ENCODE data around the gene CCDC71. TPM values are rescaled to one million over a fixed set of nuclear protein-coding genes. Genes with fewer than 3 reads are reported as not detected.
A peak's percentile ranks its signal among the peaks of the same experiment; 100 is the strongest.

The CCDC71 gene
- total RNA-seq, 2 donors from 2014 or later = 44.2 to 47.0 TPM

DNA sequence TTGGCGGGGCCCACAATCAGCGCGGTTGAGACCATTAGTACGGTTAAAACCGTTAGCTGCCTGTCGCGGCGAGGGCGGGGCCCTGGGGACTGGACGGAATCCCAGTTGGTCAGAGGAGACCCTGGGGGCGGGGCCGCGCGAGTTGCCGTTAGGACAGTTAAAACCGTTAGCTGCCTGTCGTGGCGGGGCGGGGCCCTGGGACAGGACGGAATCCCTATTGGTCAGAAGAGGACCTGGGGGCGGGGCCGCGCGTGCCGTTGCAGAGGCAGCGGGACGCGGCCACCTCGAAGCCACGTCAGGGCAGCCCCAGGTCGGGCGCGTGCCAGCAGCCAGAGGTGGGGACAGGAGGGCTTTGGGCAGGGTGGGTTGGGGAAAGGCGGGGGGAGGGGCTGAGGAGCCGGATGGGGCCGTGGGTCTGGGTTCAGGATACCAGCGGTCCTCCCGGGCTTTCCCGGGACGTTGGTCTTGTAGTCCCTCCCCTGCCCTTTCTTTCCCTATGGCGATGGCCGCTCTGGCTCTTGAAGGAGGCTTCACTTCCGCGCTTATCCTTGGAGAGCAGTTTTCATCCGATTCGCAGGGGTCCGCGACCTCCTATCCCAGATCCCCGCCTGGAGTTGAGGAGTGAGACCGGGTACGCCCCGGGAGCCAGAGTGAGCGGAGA lies 33.2 kb upstream of the CCDC71 start:
- Histone ChIP-seq H3K4me3 (peak overlapping the region; percentile 0 to 9), H3K27ac (no peak overlapping the region), H3K27me3 (replicated peaks; ENCODE audit: insufficient read depth) (no peaks in the 10 kb centered on the region), H3K36me3 (no peaks in the 10 kb centered on the region), H3K9me3 (no peaks in the 10 kb centered on the region), H3K4me1 (replicated peaks) (no peaks in the 10 kb centered on the region)
- intact Hi-C loops (cut with DNase I) = no loop called here
- WGBS = 34% methylated on average over 40 of the region's 53 CpGs
- DNase-seq (ENCODE audit: low spot score) = peak; percentile 6
- TF ChIP-seq, protein P1, sequence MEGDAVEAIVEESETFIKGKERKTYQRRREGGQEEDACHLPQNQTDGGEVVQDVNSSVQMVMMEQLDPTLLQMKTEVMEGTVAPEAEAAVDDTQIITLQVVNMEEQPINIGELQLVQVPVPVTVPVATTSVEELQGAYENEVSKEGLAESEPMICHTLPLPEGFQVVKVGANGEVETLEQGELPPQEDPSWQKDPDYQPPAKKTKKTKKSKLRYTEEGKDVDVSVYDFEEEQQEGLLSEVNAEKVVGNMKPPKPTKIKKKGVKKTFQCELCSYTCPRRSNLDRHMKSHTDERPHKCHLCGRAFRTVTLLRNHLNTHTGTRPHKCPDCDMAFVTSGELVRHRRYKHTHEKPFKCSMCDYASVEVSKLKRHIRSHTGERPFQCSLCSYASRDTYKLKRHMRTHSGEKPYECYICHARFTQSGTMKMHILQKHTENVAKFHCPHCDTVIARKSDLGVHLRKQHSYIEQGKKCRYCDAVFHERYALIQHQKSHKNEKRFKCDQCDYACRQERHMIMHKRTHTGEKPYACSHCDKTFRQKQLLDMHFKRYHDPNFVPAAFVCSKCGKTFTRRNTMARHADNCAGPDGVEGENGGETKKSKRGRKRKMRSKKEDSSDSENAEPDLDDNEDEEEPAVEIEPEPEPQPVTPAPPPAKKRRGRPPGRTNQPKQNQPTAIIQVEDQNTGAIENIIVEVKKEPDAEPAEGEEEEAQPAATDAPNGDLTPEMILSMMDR (IDR thresholded peaks at IDR 0.05) = no peak
- TF ChIP-seq POLR2A (IDR thresholded peaks at IDR 0.05) (no peak), POLR2AphosphoS5 (IDR thresholded peaks at IDR 0.05) (no peak)

DNA sequence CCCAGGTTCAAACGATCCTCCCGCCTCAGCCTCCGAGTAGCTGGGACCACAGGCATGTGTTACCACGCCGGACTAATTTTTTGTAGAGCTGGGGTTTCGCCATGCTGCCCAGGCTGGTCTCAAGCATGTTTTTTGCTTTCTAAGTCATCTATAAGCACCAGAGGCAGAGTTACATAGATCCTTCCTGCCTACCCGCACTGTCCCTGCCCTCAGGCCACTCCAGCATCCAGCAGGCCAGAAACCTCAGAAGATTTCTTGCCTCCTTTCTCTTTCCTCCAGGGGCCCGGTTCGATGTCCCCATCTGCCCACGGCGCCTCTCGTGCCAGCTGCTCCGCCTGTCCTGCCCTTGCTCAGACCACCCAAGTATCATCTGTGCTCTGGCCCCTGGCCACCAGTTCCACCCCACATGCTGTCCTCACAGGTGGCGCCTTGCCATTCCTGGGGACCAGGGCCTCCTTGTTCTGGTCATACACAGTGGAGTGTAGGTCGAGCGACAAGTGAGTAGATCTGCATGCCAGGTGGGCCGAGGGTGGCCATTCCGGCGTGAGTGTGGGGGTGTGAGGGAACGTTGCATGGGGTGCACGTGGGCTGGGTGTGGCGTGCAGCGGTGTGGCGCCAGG lies 32.6 kb upstream of the CCDC71 start:
- Histone ChIP-seq H3K9me3 (no peaks in the 10 kb centered on the region), H3K4me3 (peak overlapping the region; percentile 0 to 9), H3K27ac (no peak overlapping the region), H3K4me1 (replicated peaks) (no peaks in the 10 kb centered on the region), H3K36me3 (no peaks in the 10 kb centered on the region), H3K27me3 (replicated peaks; ENCODE audit: insufficient read depth) (no peaks in the 10 kb centered on the region)
- 68% methylated on average over 24 of the region's 24 CpGs for WGBS
- TF ChIP-seq POLR2AphosphoS5 (IDR thresholded peaks at IDR 0.05) = no peak
- TF ChIP-seq, protein P1 (IDR thresholded peaks at IDR 0.05) = no peak
- TF ChIP-seq POLR2A (IDR thresholded peaks at IDR 0.05) = no peak
- DNase-seq (ENCODE audit: low spot score) = no peak
- intact Hi-C loops (cut with DNase I) = no loop called here

DNA sequence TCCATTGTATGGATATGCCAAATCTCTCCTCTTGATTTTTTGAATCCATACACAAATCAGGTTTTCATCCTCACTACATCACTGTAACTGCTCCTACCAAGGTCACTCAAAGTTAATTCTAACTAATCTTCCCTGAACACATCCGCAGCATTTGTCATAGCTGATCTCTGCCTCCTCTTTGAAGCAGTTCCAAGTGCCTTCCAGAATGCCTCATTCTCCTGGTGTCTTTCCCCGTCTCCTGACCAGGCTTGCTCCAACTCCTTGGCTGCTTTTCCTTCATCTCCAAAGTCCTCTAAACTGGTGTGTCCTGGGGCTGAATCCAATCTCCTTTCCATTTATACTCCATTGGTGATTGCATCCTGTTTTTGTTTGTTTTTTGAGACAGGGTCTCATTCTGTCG lies 32.0 kb upstream of the CCDC71 start:
- TF ChIP-seq, protein P1 (IDR thresholded peaks at IDR 0.05) = no peak
- TF ChIP-seq POLR2AphosphoS5 (IDR thresholded peaks at IDR 0.05) = no peak
- no peak for TF ChIP-seq POLR2A (IDR thresholded peaks at IDR 0.05)
- intact Hi-C loops (cut with DNase I) = no loop called here
- Histone ChIP-seq H3K9me3 (no peaks in the 10 kb centered on the region), H3K36me3 (no peaks in the 10 kb centered on the region), H3K4me3 (no peak overlapping the region), H3K4me1 (replicated peaks) (no peaks in the 10 kb centered on the region), H3K27me3 (replicated peaks; ENCODE audit: insufficient read depth) (no peaks in the 10 kb centered on the region), H3K27ac (no peak overlapping the region)
- 36% methylated on average over 3 of the region's 3 CpGs for WGBS
- DNase-seq (ENCODE audit: low spot score) = no peak

DNA sequence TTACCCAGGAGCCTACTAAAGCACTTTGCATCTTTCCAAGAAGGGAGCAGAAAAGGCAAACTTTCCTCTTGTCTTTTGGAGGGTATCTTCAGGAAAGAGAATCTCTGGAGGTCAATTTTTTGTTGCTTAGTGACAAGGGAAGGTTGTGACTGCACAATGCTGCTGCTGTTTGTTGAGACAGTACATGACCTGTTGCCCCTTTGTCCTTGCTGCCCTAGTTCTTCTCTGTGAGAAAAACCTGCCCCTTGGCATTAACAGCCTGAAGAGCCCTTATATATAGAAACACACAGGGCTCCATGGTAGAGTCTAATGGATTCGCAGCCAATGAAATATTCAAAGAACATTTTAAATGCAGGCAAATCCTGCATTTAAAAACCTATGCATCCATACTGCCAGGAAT lies 25.6 kb upstream of the CCDC71 start:
- Histone ChIP-seq H3K4me1 (replicated peaks) (no peaks in the 10 kb centered on the region), H3K36me3 (no peaks in the 10 kb centered on the region), H3K27ac (no peak overlapping the region), H3K4me3 (no peak overlapping the region), H3K9me3 (no peaks in the 10 kb centered on the region), H3K27me3 (replicated peaks; ENCODE audit: insufficient read depth) (no peaks in the 10 kb centered on the region)
- TF ChIP-seq, protein P1 (IDR thresholded peaks at IDR 0.05) = no peak
- TF ChIP-seq POLR2AphosphoS5 (IDR thresholded peaks at IDR 0.05) (no peak), POLR2A (IDR thresholded peaks at IDR 0.05) (no peak)
- 78% methylated on average over 1 of the region's 1 CpG for WGBS
- intact Hi-C loops (cut with DNase I) = no loop called here
- no peak for DNase-seq (ENCODE audit: low spot score)

DNA sequence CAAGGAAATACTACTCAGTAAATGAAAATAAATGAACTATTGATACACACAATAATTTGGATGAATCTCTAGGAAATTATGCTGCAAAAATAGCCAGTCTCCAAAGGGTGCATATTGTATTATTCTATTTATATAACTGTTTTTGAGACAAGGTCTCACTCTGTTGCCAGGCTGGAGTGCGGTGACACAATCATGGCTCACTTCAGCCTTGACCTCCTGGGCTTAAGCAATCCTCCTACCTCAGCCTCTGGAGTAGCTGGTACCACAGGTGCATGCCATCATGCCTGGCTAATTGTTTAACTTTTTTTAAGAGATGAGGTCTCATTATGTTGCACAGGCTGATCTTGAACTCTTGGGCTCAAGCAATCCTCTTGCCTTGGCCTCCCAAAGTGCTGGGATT lies 17.7 kb upstream of the CCDC71 start:
- Histone ChIP-seq H3K27me3 (replicated peaks; ENCODE audit: insufficient read depth) (no peaks in the 10 kb centered on the region), H3K27ac (no peak overlapping the region), H3K4me3 (no peak overlapping the region), H3K36me3 (no peaks in the 10 kb centered on the region), H3K4me1 (replicated peaks) (no peaks in the 10 kb centered on the region), H3K9me3 (no peaks in the 10 kb centered on the region)
- intact Hi-C loops (cut with DNase I) = no loop called here
- TF ChIP-seq POLR2AphosphoS5 (IDR thresholded peaks at IDR 0.05) = no peak
- no peak for TF ChIP-seq POLR2A (IDR thresholded peaks at IDR 0.05)
- TF ChIP-seq, protein P1 (IDR thresholded peaks at IDR 0.05) = no peak
- 59% methylated on average over 1 of the region's 1 CpG for WGBS
- no peak for DNase-seq (ENCODE audit: low spot score)

All from prostate gland (tissue), 2 donors.